Measurements from ENCODE around the gene LMF2. TPM values are rescaled to one million over a fixed set of nuclear protein-coding genes. Genes with fewer than 3 reads are reported as not detected.

Gene LMF2
- total RNA-seq, 1 donor from 2014 or later = 27.6 TPM

DNA sequence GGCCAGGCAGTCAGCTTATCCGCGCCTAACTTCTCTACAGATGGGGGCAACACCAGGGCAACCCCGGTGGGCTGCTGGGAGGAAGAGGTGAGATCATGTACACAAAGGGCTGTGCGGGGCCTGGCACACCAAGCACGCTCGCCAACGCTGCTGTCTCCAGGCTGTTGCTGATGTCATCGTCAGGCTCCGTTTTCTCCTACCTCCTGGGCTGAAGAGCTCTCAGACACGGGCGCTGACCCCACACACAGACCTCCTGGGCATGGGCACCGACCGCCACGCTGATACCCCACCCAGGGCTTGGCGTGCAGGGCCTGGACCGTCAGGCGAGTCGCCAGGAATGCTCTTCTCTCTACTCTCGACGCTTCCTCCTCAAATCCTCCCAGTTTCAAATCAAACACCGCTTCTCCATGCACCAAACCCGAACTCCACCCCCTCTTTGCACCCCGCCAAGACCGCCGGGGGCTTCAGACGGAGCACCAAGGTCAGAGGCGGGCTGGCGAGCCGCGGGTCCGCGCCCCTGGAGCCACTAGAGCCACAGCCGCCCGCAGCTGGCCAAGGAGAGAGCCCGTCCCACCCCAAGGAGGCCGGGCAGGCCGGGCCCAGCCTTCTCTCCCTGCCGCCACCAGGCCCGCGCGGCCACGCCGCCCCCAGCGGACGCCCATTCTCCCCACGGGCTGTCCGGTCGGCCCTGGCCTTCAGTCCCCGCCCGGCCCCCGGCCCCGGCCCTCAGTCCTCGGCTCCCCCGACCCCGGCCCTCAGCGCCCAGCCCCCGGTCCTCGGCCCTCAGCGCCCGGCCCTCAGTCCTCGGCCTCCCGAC is 33.4 kb downstream of the LMF2 start:
- intact Hi-C loops (cut with micrococcal nuclease) = no loop called here
- DNase-seq = peak; percentile 62
- ATAC-seq = peak; percentile 16

DNA sequence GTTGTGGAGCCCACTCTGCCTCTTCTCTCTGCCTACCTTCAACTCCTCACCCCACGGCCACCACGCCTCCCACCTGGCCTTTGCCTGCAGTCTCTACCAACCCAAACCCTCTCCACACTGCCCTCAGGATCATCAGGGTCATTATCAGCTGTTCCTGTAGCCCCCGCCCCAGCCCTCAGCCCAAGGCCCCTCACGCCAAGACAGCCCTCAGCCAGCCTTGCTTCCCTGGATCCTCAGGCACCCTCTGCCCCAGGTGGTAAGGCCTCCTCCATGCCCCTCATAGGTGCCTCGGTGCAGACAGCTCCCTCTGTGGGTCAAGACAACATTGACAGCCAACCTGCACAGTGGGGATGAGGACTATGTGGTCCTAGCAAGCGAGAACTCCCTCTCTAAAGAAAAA is 34.4 kb downstream of the LMF2 start:
- no peak for ATAC-seq
- no peak for DNase-seq
- intact Hi-C loops (cut with micrococcal nuclease) = no loop called here

GRCh38 chr22:50471962-50472361 is 35.5 kb downstream of the LMF2 start:
- ATAC-seq (no peak), DNase-seq (no peak)
- intact Hi-C loops (cut with micrococcal nuclease) = no loop called here

DNA sequence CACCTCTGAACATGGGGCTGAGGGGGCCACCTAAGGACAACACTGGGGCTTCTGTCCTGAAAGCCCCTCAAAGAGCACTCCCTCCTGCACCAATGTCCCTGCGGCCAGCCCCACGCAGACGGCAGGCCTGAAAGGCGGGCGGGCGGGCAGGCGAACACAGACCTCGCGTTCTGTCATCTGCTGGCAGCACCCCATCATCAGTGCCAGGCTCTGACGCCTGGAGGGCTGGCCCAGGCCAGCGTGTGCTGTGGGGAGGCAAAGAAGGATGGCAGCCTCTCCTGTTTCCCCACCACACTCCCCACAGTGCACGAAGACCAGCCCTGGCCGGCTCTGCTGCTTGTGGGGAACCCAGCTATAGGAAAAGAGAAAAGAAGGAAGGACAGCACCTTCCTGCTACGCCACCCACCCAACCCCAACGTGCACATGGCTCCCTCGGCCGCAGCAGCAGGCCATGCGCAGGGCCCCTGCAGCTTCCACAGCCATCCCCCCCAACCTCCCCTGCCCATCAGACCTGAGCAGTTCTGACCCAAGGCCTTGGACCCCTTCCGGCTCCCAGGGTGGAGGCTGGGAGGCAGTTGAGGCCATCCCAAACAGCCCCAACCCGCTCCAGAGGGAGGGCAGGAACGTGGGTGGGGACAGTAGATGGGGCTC is 36.2 kb downstream of the LMF2 start:
- intact Hi-C loops (cut with micrococcal nuclease) = no loop called here
- ATAC-seq (no peak), DNase-seq (no peak)

- ATAC-seq (no peak), DNase-seq (no peak)
- intact Hi-C loops (cut with micrococcal nuclease) = no loop called here
These were observed 37.0 kb downstream of the LMF2 start for GRCh38 chr22:50470491-50470890.

DNA sequence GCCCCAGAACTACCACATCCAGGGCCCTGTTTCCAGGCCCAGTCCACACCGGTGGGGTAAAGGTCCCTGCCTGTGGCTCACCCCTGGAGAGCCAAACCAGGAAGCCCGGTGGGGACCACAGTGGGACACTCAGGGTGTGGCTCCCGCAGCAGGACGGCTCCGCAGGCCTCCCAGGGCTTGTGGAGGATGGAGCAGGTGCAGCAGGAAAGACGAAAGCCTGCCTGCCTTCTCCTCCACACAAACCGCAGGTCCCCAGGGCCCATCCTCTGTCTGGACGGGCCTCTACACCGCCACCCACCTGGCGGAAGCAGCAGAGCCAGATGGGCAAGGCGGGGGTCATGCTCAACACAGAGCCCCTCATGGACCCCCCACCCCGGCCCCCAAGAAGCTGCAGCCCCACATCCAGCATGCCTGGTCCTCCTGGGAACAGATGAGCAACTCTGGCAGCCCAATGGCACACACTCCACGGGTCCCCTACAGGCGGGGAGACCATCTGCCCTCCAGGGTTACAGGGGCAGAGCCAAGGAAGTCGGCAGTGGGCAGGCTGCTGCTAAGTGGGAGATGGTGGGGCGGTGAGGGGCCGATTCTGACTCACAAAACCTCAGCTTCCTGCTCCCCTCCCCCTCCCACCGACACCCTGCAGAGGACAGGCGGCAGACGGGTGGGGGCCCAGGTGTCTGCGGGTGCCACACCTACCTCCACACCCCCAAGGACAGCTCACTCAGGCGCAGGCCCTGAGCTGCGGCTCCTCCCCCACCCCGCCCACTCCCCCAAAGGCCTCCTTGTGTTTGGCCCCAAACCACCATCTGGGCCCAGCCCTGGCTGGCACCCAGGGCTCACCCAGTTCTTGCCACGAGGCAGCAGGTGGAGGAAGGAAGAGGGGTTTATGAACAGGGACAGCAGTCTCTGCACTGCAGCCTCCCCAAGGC is 37.9 kb downstream of the LMF2 start:
- ATAC-seq (peak; percentile 21), DNase-seq (peak; percentile 64)
- intact Hi-C loops (cut with micrococcal nuclease) = no loop called here

DNA sequence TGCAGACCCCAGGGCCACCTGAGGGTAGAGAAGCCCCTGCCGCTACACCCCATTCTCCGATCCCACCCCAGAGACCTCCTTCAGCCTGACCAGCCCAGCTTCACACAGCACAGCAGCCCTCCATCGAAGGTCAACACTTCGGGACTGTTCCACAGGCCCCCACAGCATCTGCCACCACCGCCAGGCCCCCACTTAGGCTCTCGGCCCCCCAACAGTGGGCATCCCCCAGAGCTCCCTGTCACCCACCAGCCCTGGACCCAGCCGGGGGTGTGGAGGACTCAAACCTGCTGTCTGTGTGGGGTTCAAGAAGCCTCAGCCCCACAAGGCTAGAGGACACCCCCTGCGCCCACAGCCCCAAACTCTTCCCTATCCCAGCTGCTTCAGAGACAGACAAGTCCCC is 38.9 kb downstream of the LMF2 start:
- ATAC-seq (no peak), DNase-seq (no peak)
- intact Hi-C loops (cut with micrococcal nuclease) = no loop called here

- ATAC-seq (no peak), DNase-seq (no peak)
- intact Hi-C loops (cut with micrococcal nuclease) = no loop called here
These were observed 39.6 kb downstream of the LMF2 start for GRCh38 chr22:50467773-50468440.

GRCh38 chr22:50467341-50467740 is 40.2 kb downstream of the LMF2 start:
- no peak for ATAC-seq
- intact Hi-C loops (cut with micrococcal nuclease) = no loop called here
- DNase-seq = no peak

DNA sequence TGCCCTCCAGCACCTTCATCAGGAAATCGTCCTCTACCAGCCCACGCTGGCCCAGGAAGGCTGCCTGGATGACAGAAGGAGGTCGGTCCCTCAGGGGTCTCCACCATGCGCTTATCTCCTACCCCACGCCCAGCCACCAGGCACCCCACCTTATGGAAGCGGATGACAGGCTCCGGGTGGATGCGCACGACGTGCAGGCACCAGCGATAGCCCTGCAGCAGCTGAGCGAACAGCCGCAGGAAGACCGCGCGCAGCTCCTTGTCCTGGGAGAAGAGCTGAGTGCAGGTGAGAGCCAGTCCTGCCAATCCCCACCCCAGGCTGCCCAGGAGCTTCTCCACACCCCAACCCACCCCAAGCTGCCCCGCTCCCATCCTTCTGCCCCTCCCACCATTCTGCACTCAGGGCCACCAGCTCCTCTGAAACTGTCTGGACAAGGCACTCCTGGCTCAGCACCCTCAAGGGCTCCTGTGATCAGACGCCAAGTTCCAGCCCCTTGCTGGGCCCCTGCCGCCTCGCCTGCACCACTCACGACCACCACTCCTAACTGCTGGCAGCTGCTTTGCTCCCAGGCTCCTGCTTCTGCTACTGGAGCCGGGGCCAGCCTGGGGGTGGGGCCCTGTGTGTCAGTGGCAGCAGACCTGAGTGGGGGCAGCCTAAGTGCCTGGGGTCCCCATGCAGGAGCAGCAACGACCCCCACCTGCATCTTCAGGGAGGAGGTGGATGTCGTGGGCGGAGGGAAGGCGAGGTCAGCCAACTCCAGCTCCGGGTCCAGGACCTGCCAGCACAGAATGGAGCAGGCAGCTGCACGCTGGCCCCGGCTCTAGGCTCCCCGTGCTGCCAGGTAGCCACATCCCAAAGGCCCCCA is 42.2 kb downstream of the LMF2 start:
- ATAC-seq (no peak), DNase-seq (no peak)
- intact Hi-C loops (cut with micrococcal nuclease) = no loop called here

DNA sequence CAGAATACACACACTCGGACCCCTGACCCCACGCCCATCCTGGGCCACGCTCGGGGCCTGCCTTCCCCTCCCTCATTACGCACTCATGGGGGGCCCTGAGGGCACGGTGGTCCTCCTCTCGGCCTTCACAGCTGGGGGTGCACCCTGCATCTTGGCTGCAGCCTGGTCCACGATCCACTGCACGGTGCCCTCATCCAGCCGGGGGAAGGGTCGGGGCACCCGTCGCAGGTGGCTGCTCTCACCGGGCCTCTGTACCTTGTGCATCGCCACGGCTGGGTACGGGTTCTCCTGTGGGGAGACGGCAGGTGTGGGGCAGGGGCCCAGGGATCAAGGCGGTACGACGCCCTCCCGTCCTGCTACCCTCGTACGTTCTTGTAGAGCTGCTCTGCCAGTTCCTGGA is 43.1 kb downstream of the LMF2 start:
- no peak for ATAC-seq
- intact Hi-C loops (cut with micrococcal nuclease) = no loop called here
- DNase-seq = no peak

GRCh38 chr22:50463188-50463900 is 44.2 kb downstream of the LMF2 start:
- intact Hi-C loops (cut with micrococcal nuclease) = no loop called here
- DNase-seq = no peak
- no peak for ATAC-seq

- no peak for DNase-seq
- no peak for ATAC-seq
- intact Hi-C loops (cut with micrococcal nuclease) = no loop called here
These were observed 45.4 kb downstream of the LMF2 start for GRCh38 chr22:50461979-50462540.

DNA sequence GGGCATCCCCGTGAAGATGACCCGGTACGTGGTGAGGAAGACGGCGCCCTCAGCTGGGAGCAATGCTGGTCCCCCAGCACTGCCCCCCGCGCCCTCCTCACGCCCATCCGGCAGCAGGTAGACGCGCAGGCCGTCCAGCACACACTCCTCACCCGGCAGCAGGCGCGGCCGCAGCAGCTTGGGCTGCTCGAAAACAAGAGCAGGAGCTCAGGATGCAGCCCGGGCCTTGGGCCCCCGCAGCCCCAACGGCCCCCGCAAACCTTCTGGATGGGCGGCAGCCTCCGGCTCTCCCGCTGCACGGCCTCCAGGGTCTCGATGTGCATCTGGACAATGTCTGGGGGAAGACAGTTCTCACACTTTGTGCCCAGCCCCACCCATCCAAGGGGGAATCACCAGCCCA is 46.0 kb downstream of the LMF2 start:
- DNase-seq (no peak), ATAC-seq (no peak)
- intact Hi-C loops (cut with micrococcal nuclease) = no loop called here

DNA sequence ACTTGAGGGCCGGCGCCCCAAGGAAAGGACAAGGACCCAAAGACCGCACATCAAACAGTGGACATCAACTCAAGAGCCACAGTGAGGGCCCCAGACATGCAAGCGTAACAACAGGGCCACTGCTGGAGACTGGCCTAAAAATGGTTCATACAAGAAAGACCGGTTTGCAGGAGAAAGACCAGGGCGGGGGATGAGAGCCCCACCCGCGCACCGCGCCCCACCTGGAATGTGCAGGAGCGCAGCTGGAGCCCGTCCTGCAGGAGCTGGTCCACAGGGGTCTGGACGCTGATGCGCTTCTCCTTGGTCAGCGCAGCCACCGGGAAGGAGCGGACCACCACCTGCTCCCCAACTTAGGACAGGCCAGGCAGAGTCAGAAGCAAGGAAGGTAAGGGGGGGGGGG is 46.6 kb downstream of the LMF2 start:
- DNase-seq = no peak
- no peak for ATAC-seq
- intact Hi-C loops (cut with micrococcal nuclease) = no loop called here

- DNase-seq (no peak), ATAC-seq (no peak)
- intact Hi-C loops (cut with micrococcal nuclease) = no loop called here
These were observed 47.9 kb downstream of the LMF2 start for GRCh38 chr22:50459496-50460140.

DNA sequence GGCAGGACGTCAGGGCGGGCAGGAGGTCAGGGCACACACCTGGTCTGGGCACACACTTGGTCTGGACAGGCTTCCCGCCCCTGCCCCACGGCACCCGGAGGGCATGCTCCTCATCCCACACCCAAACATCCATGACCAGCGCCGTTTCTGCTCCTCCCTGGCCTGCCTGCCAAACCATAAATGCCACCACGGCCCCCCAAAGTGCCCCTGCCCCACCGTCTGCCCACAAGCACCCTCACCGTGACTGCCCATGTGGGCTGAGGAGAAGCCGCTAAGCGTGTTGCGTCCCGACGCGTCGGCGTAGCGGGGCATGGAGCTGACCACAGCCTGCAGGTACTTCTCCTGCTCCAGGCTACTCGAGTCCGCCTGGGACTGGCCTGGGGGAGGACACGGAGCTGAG is 48.5 kb downstream of the LMF2 start:
- ATAC-seq (no peak), DNase-seq (no peak)
- intact Hi-C loops (cut with micrococcal nuclease) = no loop called here

Data from left ventricle myocardium superior (tissue), 1 donor.